GM18511 (cell line): ENCODE results near the gene COL4A2.

Experiments used
- ATAC-seq: cut with Tn5 transposase; IDR thresholded peaks from one replicate; pipeline ENCODE4 v1.9.1; 2021; ENCODE audit warnings: mild to moderate bottlenecking, moderate library complexity; ENCODE audit not compliant: unreplicated experiment

The COL4A2 gene

DNA sequence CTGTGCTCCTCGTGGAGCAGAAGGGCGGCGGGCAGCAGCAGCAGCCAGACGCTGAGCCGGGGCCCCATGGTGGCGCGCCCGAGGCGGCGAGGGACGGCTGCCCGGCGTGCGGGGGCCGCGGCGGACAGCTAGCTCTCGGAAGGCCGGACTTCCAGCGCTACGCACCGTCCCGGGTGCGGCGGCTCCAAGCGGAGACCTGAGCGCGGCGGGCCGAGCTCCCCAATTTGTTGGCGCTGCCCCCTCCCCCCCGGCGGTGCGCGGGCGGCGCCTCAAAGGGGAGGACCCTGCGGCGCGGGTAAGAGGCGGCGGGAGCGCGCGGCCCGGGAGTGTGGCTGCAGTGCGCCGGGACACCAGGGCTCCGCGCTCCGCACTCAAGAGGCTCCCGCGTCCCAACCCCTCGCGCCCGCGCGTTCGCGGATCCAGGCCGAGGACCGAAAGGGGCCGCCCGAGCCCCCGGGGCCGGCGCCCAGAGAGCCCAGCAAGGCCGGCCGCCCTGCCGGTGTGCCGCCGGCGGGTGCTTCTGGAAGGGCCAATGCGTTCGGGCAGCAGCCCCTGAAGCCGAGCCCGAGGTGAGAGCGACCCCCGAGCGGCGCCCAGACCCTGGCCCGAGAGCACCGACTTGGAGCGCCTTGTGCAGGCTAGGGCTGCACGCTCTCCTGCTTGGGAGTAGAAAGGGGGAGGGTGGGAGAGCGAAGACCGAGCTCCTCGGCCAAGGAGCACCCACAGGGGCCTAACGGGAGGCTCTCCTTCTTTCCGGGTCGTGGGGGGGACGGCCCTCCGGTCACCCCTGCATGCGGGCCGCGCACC lies at the start of gene COL4A2, which contains the start of gene COL4A1:
Gene COL4A2 (plus strand): TSS at position 325 of the 807 bp plus-strand sequence. CDS start 620 bp downstream, outside the sequence.
Gene COL4A1 (minus strand): TSS at position 198 of the 807 bp plus-strand sequence. CDS start 130 bp downstream, at position 68.
- ATAC-seq = no peak

DNA sequence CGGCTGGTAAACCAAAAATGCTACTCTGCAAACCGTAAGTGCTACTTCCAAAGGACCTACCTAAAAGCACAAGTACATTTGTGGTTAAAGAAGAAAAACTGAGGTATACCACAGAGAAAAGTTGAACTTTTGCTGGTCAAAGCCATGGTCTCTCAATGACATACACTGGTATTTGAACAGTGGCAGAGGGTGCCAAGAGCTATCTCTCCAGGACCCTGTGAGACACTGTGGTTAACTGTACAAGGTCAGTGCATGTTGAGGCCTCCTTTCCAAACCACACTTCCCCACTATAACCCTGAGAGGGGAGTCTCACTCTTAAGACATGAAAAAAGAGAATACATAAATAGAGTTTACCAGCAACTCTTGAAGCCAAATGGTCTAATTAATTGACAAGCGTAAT lies 49.7 kb upstream of the COL4A2 start:
- ATAC-seq = no peak

DNA sequence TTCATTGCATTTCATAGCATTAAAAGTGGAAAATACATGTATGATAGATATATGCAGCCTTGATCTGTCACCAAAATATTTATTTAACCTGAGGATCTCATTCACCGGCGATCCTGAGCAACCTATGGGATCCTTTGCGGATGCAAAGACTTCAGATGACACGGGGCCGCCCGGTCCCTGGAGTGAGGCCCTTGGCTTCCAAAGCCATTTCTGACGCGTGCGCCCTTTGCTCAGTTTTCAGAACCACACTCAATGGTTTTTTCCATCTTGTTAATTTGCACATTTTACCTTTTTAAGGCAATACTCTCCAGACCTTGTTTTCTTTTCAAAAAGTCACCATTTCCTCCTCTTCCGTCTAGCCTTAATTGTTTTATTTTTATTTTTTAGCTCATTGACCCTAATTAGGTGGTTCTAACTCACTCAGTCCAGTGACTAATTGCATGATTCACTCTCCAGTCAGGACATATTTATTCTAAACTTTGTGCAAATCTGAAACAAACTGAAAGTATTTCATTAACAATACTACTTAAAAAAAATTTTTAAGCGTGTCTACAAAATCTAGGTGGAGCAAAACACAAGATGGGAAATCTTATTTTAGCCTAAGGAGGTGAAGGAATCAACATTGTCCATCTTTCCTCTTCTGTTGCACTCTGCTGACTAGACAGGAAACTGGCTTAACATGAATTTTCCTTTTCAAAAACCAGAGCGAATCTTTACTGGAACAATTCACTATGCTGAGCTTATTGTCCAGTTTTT lies 48.0 kb upstream of the COL4A2 start:
- ATAC-seq = no peak

DNA sequence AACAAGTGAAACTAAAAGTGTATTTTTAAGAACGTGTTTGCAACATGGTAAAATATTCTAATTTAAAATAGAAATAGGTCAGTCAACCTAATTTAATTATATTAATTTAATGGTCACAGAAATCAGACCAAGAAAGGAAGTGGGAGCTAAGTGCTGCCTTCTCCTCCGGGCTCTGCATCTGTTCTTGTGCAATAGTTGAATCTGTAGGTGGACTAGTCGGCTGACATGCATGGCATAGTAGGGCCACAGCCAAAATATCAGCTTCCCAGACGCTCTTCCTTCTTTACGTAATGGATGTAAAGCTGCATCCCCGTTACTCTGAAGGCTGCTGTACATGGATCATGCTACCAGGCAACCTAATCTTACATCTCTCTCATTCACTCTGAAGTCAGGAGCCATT lies 47.4 kb upstream of the COL4A2 start:
- ATAC-seq = no peak

DNA sequence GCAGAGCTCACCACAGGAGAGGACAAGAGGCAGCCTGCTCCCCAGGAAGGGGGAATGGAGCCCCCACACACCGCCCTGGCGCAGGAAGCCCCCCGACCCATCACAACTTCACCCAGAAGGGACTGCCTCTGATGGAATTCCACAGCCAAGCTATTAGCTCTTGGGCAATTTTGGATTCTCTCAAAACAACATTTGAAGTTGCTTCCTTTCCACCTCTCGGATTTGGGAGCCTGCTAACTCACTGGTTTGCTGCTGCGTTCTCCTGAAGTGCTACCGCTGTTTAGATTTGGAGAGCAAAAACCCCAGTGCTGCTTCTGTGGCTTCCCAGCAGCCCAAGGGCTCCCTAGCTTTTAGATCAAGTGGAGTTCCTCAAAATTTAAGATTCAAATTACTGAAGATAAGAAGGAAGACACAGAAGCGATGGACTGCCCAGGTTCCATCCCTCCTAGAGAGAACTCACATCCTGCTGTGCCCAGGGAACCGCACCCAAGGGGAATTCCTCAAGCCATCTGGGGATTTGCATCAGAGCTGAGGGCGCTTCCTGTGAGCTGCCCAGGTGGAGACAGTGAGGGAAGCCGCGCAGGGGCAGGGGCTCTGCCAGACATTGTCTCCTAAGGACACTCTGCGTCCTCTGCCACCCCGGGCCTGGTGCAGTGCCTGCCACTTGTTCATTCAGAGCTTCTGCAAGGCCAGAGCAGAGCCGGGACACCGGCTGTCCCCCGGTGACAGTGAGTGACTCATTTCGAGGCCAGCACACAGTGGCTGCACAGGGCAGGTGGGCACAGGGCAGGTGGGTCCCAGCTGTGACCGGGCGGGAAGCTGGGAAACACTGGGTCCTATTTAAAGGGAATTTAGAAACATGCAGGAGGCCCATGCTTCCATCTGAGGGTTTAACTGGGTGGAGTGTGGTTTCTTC lies 45.7 kb upstream of the COL4A2 start:
- no peak for ATAC-seq

DNA sequence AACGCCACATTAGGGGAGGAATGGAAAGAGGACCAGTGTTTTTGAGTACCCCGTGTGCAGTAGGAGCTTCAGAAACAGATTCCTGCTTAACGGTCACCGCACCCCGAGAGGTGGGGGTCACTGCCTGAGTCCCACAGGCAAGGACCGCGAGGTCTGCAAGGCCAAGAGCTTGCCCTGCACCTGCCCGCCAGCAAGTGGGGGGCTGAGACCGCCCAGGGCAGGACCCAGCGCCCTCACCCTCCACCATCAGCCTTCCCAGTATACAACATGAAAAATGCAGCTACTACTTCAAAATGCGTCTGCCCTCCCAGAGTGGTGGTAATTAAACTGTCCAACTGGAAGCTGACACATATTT lies 45.0 kb upstream of the COL4A2 start:
- ATAC-seq = no peak

DNA sequence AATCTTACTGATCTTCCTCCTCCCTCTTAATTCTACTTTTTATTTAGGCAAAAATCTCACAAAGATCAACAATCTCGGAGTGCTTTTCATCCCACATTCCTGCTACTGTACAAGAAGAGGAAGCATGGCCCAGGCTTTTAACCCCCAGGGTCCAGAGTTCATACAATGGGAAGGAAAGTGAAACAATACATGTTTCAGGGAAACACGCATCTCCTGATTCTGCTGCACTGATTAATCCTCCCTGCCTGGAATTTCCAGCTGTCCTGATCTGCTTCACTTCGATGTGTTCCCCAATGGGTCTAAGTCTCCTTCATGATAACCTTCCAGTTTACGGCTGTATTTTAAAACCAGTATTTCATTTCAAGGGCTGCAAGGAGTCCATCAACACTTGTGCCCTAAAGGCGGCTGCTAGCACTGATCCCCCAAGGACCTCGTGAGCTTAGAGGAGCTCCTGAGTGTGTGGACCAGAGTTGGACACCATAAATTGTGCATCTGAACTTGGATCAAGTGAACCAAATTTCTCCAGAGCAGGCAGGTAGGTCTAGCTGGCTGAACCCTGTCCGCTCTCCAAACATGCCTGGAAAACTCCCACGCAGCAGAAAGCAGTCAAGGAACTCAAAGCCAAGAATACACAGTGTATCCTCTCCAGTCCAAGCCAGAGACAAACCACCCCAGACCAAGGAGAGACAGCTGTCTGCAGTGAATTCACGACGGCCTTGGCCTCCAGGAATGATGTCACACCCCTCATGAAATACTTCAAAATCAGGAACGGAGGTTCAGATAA lies 44.4 kb upstream of the COL4A2 start:
- no peak for ATAC-seq

DNA sequence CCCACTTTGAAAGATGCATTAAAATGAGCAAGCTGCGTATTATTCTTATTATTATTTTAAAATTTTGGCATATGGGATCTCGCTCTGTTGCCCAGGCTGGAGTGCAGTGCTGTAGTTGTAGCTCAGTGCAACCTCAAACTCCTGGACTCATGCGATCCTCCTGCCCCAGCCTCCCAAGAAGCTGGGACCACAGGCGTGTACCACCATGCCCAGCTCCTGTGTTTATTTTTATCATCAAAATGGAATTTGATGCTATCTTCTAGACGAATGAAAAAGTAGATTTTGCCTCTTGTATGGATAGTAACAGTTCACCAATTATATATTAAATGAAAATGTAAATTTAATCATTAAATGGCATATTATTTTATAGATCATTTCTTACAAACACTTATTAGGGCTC lies 43.7 kb upstream of the COL4A2 start:
- no peak for ATAC-seq

DNA sequence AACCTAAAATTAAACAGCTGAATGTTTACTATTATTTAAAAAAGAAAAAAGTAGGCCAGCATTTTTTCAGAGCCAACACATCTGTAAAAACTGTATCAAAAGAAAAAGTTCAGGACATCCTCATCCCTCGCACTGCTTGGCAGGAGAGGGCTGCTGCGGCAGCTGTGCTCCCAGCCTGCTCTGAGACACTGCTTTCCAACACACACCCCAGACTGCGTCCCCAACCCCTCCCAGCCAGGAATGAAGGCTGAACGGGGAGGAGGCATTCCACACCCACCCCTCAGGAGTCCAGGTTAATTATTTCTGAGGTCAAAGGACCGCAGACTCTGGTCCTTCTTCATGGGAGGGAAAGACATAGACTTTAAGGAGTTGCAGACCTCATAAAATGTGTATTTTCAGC lies 43.2 kb upstream of the COL4A2 start:
- ATAC-seq = no peak

DNA sequence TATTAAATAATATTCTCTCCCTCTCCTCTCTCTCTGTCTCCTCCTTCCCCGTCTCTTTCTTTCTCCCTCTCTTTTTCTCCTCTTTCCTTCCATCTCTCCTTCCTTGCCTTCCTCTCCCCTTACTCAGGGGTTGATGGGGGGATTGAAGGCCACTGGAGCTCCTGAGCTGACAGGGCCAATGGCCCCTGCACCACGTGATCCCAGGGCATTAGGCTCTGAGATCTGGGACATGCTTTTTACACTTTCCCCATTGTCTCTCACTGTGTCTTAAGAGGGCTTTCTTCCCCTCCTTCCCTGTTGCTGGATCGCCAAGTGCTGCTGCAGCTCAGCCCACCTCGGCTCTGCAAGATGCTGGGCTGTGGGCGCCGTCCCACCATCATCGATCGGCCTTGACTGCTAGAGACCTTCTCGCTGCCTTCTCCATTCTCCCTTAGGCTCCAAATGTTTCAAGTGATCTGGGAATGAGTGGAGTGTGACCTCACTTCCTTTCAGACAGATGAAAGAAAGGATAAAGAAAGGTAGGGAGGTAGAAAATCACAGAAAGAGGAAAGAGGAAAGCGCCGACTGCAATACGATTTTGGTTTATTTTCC lies 42.3 kb upstream of the COL4A2 start:
- ATAC-seq = no peak

DNA sequence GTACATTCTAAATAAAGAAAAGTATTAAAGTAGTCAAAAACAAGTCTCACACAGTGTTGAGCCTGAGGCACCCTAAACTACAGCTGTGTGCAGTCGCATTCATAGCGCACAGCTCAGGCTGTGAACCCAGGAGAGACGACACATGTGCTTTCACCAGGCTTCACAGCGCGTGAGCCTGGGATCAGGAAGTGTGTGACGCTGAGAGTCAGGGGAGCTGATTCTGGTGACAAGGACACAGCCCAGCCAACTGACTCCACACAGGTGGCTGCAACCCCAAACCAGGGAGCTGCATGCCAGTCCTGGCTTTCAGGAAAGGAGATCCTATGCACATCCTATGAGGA lies 41.8 kb upstream of the COL4A2 start:
- no peak for ATAC-seq

DNA sequence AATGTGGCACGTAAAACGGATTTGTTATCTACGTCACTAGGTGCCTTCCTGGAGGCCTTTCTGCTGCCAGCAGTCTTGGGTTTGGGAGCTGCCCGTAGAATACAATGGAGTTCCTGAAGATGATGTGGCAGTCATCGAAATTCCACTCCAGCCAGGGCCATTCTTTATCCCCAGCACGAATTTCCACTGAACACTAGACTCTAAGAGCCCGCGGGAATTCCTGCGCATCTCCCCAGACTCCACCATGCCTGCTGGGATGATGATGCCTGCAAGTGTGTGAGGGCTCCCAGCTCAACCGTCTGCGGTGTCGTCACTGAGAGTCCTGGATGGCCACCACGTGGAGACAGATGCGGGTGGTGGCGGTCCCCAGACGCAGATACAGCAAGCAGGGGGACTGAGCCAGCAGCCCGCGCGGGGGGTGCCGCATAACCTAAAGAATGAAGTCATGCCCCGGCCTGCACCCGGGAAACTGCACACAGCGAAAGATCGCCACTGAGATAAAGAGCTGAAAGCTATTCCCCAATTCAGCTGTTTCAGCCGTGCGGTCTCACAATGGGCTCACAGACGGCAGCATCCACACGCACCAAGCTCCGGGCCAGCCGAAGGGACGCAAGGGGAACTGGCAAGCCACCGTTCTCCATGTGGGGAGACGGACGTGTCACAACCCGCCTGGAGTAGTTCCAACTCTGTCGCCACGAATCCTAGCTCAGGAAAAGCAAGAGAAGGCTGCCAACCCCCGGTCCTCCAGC lies 41.2 kb upstream of the COL4A2 start:
- no peak for ATAC-seq

DNA sequence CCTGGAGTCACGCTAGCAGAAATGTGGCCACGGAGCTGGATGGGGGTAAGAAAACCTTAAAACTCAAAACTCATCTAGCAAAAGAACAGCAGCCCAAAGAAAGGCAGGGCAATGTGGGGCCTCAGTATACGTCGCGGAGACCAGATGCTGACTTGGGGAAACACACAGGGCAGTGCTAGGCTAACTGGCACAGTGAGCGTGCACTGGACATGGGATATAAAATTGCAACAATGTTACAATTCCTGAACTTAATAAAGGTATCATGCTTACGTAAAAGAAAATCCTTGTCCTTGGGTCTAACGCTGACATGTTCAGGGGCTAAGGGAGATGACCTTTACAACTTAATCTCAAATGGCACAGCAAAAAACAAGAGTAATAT lies 40.7 kb upstream of the COL4A2 start:
- ATAC-seq = no peak

DNA sequence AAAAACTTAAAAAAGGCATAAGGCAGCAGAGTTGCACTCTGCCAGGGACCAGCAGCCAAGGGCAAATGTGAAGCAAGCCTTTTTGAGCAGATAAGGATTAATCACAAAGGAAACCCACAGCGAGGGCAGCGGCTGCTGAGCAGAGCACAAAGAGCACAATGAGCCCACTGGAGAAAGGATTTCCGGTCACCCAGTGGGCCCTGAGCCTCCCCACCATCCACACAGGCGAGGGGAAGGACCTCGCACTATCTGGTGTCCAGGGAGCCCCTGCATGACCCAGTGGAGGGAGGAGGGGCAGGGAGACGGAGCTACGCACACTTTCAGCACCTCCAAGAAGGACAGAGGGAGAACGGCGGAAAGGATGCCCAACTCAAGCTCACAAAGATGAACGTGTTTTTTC lies 40.1 kb upstream of the COL4A2 start:
- ATAC-seq = no peak

DNA sequence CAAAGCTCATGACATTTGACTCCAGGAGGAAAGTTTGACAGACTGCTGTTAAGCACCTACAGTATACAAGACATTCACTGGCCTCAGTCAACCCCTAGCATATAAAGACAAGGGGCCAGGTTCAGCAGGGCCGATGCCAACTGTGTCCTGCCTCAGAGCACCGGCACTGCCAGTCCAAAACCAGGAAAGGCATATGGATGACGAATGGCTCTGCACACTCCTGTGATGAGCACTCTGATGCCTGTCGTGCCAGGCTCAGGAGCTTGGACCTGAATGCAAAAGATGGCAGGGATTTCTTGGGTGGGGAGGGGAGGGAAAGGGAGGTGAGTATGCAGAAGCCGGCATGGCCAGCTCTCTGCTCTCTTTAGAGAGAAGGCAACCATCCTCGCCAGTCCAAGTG lies 39.0 kb upstream of the COL4A2 start:
- no peak for ATAC-seq

DNA sequence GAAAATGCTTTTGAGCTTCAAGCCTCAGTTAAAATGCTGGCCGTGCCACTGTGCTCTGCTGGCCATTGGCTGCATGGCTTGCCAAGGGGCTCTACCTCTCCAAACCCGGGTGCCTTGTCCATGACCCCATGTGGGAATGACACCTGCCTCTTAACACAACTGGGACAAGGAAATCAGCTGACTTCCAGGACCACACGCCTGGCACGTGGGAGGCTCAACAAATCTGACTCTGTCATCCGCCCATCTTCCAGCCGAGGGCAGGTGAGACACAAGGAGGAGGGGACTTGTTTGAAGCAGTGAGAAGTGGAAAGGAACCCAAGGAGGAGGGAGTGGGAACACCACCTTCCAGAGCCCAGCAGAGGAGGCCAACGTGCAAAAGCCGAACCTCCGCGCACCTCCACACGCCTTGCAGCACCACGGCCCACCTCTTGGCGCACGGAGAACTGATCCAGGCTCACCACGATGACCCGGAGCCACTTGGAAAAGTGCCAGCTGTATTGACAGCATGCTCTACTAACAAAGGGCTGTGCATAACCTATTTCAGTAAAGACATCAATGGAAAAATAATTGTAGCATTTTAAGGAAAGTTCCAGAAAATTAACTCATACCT lies 38.4 kb upstream of the COL4A2 start:
- no peak for ATAC-seq

DNA sequence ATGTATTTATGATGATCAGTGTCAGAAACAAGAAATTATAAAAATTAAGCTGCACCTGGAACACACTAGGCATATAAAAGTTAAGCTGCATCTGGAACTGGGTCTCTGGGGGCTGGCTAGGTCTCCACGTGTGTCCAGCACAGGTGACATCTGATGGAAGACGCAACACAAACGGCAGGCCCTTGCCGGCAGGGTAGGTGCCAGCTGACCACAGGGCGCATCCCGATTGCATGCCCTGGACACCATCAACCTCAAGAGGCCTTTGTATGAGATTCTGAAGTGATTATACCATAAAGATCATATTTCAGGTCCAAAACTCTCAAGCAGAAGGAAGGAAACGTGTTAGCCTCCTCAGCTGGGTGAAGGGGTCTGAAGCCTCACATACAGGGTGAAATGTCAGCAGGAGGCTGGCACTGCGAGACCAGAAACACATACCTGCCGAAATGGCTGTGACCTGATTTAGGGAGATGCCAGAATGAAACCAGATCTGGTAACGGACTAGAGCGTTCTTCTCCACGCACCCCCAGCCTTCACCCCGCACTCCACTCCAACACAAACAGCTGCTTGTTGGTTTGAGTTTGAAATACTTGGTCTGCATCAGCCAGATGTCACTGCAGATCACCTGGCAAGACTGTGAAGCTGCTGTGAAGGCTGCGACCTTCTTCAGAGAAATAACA lies 37.4 kb upstream of the COL4A2 start:
- no peak for ATAC-seq

DNA sequence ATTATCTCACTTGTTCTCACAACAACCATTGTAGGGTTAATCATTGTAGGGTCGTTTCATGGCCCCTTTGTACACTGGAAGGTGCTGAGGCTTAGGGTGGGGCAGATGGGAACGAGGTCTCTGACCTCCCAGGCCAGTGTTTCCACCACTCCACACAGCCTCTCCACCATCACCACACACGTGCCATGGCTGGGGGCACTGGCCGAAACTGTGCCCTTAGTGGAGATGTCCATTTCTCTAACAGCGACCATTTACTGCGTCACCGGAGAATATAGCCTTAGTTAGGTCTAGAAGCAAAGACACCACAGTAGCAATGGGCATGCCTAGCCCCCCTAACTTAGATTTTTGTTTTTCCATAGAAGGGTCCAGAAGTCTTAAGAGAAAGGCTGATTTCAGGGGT lies 36.6 kb upstream of the COL4A2 start:
- ATAC-seq = no peak

DNA sequence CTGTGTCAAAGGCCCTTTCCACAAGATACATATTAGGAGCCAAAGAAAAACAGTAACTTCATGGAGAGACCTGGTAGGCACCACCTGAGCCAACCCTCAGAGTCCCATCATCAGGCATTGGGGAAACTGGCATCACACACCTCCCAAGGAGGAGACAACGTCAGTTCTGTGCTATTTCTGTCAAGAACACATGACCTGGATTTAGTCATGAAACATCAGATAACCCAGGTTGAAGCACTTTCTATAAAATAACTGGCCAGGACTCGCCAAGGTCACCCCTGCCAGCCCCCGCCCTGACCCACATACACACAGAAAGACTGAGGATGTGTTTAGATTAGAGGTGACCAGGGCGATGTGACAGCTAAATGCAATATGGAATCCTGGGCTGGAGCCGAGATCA lies 35.8 kb upstream of the COL4A2 start:
- ATAC-seq = no peak
